HEK293 (cell line): ENCODE results near the gene MPZL2.

Source experiments
- BCL11B ChIP-seq: fragments of 450-650 bp; formaldehyde crosslinking; IDR thresholded peaks from 2 replicates; pipeline ENCODE4 v1.5.1; 2016; ENCODE audit warnings: low read depth, missing biosample characterization, missing genetic modification characterization
- CTCF ChIP-seq: fragments of 450-650 bp; formaldehyde crosslinking; IDR thresholded peaks from 2 replicates; pipeline ENCODE4 v1.5.1; 2016; ENCODE audit warnings: missing biosample characterization, missing genetic modification characterization
- TRIM28 ChIP-seq: IDR thresholded peaks from 2 replicates; pipeline ENCODE4 v1.6.1; 2011; ENCODE audit warnings: low read length, control low read depth, borderline replicate concordance
- ZBTB21 ChIP-seq: fragments of 450-650 bp; formaldehyde crosslinking; IDR thresholded peaks from 2 replicates; pipeline ENCODE4 v1.5.1; 2017; ENCODE audit warnings: missing biosample characterization, missing genetic modification characterization
- ZFP3 ChIP-seq: fragments of 450-650 bp; formaldehyde crosslinking; IDR thresholded peaks from 2 replicates; pipeline ENCODE4 v1.5.1; 2016; ENCODE audit warnings: low read depth, missing biosample characterization, missing genetic modification characterization
- ZNF292 ChIP-seq: fragments of 450-650 bp; formaldehyde crosslinking; IDR thresholded peaks from 2 replicates; pipeline ENCODE4 v1.5.1; 2016; ENCODE audit warnings: low read depth, missing biosample characterization, missing genetic modification characterization, borderline replicate concordance
- ZNF37A ChIP-seq: fragments of 450-650 bp; IDR thresholded peaks from 2 replicates; pipeline ENCODE4 v1.5.1; 2018; ENCODE audit warnings: missing biosample characterization, missing genetic modification characterization

DNA sequence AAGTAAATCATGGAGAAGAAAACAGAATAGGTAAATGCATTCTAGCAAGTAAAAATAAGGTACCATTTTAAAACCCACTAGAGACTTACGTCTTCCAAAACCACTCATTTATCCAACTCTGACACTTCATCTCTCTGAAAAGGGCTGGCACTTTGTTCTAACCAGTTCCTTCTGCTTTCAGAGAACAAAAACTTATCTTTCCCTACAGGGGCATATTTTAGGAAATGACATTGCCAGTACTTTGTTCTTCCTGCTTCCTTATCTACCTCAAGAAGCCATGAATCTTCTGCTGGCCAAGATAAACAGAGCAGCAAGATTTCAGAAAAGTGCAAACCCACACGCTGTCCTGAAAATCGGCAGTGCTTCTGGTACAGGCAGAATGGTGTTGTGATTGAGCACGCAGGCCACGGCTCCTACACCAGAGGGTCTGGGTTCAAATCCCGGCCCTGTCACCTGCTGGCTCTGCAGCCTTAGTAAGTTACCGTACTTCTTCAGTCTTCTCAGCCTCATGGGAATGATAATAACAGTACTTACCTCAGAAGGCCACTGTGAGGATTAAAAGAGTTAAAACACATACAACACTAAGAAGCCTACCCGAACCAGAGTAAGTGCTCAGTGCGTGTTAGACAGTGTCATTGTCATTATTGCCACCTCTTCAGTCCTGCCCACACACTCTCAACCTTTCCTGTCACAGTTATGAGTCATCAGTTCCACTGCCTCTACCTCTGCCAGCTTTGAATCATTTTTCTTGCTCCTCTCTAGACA lies 22.9 kb downstream of the MPZL2 start:
- no peak for TF ChIP-seq CTCF (tag by site-specific recombination)
- no peak for TF ChIP-seq BCL11B (tag by site-specific recombination)
- no peak for TF ChIP-seq ZFP3 (tag by site-specific recombination)
- TF ChIP-seq ZNF292: no peak
- peak; percentile 51; the same call in 1 of the 2 replicates for TF ChIP-seq ZBTB21 (tag by site-specific recombination)
- TF ChIP-seq ZNF37A (tag by site-specific recombination): no peak
- no peak for TF ChIP-seq TRIM28
